Measurements from ENCODE around the gene MPC1L.

DNA sequence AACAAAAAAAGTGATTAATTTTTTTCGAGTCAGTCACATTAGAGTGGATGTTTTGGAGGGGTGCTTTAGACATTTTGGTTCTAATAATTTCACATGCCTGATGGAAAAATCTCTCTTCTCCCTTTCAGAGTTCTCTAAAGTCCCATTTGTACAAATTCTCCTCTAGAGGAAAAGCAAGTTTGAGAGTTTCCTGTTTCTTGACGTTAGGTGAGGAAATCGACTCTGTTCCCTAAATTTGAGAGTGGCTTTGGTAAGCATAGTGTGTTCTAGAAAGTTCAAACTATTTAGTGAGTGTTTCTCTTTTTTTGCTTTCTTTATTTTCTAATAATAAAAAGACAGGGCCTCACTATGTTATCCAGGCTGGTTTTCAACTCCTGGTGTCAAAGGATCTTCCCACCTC is 44.1 kb upstream of the MPC1L start:
- TF ChIP-seq, protein P1, sequence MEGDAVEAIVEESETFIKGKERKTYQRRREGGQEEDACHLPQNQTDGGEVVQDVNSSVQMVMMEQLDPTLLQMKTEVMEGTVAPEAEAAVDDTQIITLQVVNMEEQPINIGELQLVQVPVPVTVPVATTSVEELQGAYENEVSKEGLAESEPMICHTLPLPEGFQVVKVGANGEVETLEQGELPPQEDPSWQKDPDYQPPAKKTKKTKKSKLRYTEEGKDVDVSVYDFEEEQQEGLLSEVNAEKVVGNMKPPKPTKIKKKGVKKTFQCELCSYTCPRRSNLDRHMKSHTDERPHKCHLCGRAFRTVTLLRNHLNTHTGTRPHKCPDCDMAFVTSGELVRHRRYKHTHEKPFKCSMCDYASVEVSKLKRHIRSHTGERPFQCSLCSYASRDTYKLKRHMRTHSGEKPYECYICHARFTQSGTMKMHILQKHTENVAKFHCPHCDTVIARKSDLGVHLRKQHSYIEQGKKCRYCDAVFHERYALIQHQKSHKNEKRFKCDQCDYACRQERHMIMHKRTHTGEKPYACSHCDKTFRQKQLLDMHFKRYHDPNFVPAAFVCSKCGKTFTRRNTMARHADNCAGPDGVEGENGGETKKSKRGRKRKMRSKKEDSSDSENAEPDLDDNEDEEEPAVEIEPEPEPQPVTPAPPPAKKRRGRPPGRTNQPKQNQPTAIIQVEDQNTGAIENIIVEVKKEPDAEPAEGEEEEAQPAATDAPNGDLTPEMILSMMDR (IDR thresholded peaks at IDR 0.05; ENCODE audit: borderline replicate concordance, extremely low read depth, low read length, poor library complexity, severe bottlenecking) = no peak
- TF ChIP-seq EZH2 (IDR thresholded peaks at IDR 0.05; ENCODE audit: borderline replicate concordance, low read depth, low read length, severe bottlenecking) = no peak
